ENCODE measurements around the gene COX7B. TPM values are rescaled to one million over a fixed set of nuclear protein-coding genes. Genes with fewer than 3 reads are reported as not detected.

COX7B gene
- polyA plus RNA-seq, 1 donor (not counting 4 experiments of a cell fraction or from before 2014, with no cell fraction given): 1,116 TPM

DNA sequence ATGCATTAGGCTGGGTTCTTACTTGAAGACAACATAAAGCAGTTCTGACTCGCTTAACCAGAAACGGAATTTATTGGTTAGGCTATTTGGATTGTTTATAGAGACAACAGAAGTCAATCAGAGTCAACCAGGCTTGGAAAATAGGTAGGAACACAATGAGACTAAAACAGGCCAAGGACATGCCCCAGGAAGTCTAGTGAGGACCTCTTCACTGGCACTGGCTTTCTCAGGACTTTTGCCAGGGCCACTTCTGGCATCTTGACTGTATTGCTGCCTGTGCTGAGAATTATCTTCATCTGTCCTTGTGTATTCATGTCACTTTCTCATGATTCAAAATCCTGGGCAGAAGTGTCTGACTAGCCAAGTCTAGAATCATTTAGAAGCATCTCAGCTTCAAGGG is 50.6 kb downstream of the COX7B start:
- no peaks in the 10 kb centered on the region for H3K36me3 ChIP-seq (ENCODE audit: control insufficient read depth in 2 of 2, extremely low read depth in 1 of 2, insufficient read depth in 2 of 2, low read length in 2 of 2)
- no peak overlapping the region for H3K4me3 ChIP-seq (ENCODE audit: control insufficient read depth in 2 of 3, extremely low read depth in 1 of 3, insufficient read depth in 2 of 3, low read depth in 1 of 3, low read length in 3 of 3)
- DNase-seq (ENCODE audit: low read depth, low spot score) (no peak), FAIRE-seq (no peak)
- no peaks in the 10 kb centered on the region for H3K9me3 ChIP-seq (ENCODE audit: control insufficient read depth, low read depth, low read length)
- H3K4me2 ChIP-seq (ENCODE audit: control insufficient read depth, extremely low read depth, insufficient read depth, low read depth, low read length): no peak overlapping the region
- no peaks in the 10 kb centered on the region for H3K27me3 ChIP-seq (ENCODE audit: control insufficient read depth, extremely low read depth, insufficient read depth, low read length)
- TF ChIP-seq CTCF (optimal IDR thresholded peaks at IDR 0.05 in 1 of 3, IDR thresholded peaks at IDR 0.05 in 1 of 3, conservative IDR thresholded peaks at IDR 0.05 in 1 of 3; ENCODE audit: extremely low read depth in 1 of 3, insufficient read depth in 2 of 3, low read length in 3 of 3) (no peak), EZH2 (IDR thresholded peaks at IDR 0.05; ENCODE audit: low read length) (no peak)
- H3K9ac ChIP-seq (ENCODE audit: control insufficient read depth, extremely low read depth, insufficient read depth, low read length): no peak overlapping the region
- dilution Hi-C loops (cut with MboI; ENCODE audit: extremely low pct_ligation_motif_present, low sequenced_read_pairs): no loop called here
- no peaks in the 10 kb centered on the region for H3K4me1 ChIP-seq (ENCODE audit: control insufficient read depth, extremely low read depth, insufficient read depth, low read length)
- no peaks in the 10 kb centered on the region for H3K79me2 ChIP-seq (ENCODE audit: control insufficient read depth, insufficient read depth, low read length)
- no peaks in the 10 kb centered on the region for H4K20me1 ChIP-seq (ENCODE audit: control insufficient read depth, extremely low read depth, insufficient read depth, low read length)
- no peaks in the 10 kb centered on the region for H3K9me1 ChIP-seq (ENCODE audit: control insufficient read depth, extremely low read depth, insufficient read depth, low read length)
- H2AFZ ChIP-seq (ENCODE audit: control insufficient read depth, low read length): no peak overlapping the region
- H3K27ac ChIP-seq (ENCODE audit: control insufficient read depth, insufficient read depth, low read length): no peak overlapping the region

DNA sequence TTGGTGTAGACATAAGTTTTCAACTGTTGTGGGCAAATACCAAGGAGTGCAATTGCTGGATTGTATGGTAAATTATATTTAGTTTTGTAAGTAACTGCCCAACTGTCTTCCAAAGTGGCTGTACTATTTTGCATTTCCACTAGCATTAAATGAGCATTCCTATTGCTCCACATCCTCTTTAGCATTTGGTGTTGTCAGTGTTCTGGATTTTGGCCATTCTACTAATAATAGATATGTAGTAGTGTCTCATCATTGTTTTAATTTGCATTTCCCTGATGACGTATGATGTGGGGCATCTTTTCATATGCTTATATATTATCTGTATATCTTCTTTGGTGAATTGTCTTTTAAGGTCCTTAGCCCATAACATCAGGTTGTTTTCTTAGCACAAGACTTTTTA is 52.9 kb downstream of the COX7B start:
- H4K20me1 ChIP-seq (ENCODE audit: control insufficient read depth, extremely low read depth, insufficient read depth, low read length): no peaks in the 10 kb centered on the region
- H2AFZ ChIP-seq (ENCODE audit: control insufficient read depth, low read length): no peak overlapping the region
- no peaks in the 10 kb centered on the region for H3K9me3 ChIP-seq (ENCODE audit: control insufficient read depth, low read depth, low read length)
- TF ChIP-seq CTCF (optimal IDR thresholded peaks at IDR 0.05 in 1 of 3, IDR thresholded peaks at IDR 0.05 in 1 of 3, conservative IDR thresholded peaks at IDR 0.05 in 1 of 3; ENCODE audit: extremely low read depth in 1 of 3, insufficient read depth in 2 of 3, low read length in 3 of 3) (no peak), EZH2 (IDR thresholded peaks at IDR 0.05; ENCODE audit: low read length) (no peak)
- H3K9me1 ChIP-seq (ENCODE audit: control insufficient read depth, extremely low read depth, insufficient read depth, low read length): no peaks in the 10 kb centered on the region
- H3K27me3 ChIP-seq (ENCODE audit: control insufficient read depth, extremely low read depth, insufficient read depth, low read length): no peaks in the 10 kb centered on the region
- H3K79me2 ChIP-seq (ENCODE audit: control insufficient read depth, insufficient read depth, low read length): no peaks in the 10 kb centered on the region
- no peak for FAIRE-seq
- dilution Hi-C loops (cut with MboI; ENCODE audit: extremely low pct_ligation_motif_present, low sequenced_read_pairs): no loop called here
- H3K36me3 ChIP-seq (ENCODE audit: control insufficient read depth in 2 of 2, extremely low read depth in 1 of 2, insufficient read depth in 2 of 2, low read length in 2 of 2): no peaks in the 10 kb centered on the region
- H3K4me2 ChIP-seq (ENCODE audit: control insufficient read depth, extremely low read depth, insufficient read depth, low read depth, low read length): no peak overlapping the region
- no peak for DNase-seq (ENCODE audit: low read depth, low spot score)
- H3K4me1 ChIP-seq (ENCODE audit: control insufficient read depth, extremely low read depth, insufficient read depth, low read length): no peaks in the 10 kb centered on the region
- no peak overlapping the region for H3K4me3 ChIP-seq (ENCODE audit: control insufficient read depth in 2 of 3, extremely low read depth in 1 of 3, insufficient read depth in 2 of 3, low read depth in 1 of 3, low read length in 3 of 3)
- no peak overlapping the region for H3K9ac ChIP-seq (ENCODE audit: control insufficient read depth, extremely low read depth, insufficient read depth, low read length)
- no peak overlapping the region for H3K27ac ChIP-seq (ENCODE audit: control insufficient read depth, insufficient read depth, low read length)

All from keratinocyte (primary cell).